Astrocyte of the cerebellum (primary cell): ENCODE results near the gene SCN1B.
"Not testable (repeated sequence)": the region's sequence is repeated elsewhere in the genome, so short reads cannot be mapped to it uniquely, and the experiment has no call there.

ENCODE experiments used
- DNase-seq: peaks from one replicate; pipeline ENCODE4 v3.0.0-alpha.2; 2011; ENCODE audit warnings: low read depth
- H3K4me3 ChIP-seq: 2 replicates; pipeline ENCODE4 v1.5.1; 2011; ENCODE audit warnings: mild to moderate bottlenecking, low read depth, low read length, moderate library complexity
- in situ Hi-C: cut with HindIII; loops from 2 replicates; pipeline ENCODE4 v1.10.0; 2017; ENCODE audit warnings: low sequenced_read_pairs
- TF ChIP-seq, protein P1 (sequence below): IDR thresholded peaks from 2 replicates; pipeline ENCODE4 v1.5.1; 2012; ENCODE audit warnings: low read length, low read depth, moderate library complexity, mild to moderate bottlenecking; ENCODE audit errors: missing control alignments

Gene SCN1B

GRCh38 chr19:35048911-35049411 lies 18.7 kb downstream of the SCN1B start:
- TF ChIP-seq, protein P1, sequence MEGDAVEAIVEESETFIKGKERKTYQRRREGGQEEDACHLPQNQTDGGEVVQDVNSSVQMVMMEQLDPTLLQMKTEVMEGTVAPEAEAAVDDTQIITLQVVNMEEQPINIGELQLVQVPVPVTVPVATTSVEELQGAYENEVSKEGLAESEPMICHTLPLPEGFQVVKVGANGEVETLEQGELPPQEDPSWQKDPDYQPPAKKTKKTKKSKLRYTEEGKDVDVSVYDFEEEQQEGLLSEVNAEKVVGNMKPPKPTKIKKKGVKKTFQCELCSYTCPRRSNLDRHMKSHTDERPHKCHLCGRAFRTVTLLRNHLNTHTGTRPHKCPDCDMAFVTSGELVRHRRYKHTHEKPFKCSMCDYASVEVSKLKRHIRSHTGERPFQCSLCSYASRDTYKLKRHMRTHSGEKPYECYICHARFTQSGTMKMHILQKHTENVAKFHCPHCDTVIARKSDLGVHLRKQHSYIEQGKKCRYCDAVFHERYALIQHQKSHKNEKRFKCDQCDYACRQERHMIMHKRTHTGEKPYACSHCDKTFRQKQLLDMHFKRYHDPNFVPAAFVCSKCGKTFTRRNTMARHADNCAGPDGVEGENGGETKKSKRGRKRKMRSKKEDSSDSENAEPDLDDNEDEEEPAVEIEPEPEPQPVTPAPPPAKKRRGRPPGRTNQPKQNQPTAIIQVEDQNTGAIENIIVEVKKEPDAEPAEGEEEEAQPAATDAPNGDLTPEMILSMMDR: no peak
- in situ Hi-C loops: no loop called here
- no peak for DNase-seq
- H3K4me3 ChIP-seq: no peak overlapping the region

DNA sequence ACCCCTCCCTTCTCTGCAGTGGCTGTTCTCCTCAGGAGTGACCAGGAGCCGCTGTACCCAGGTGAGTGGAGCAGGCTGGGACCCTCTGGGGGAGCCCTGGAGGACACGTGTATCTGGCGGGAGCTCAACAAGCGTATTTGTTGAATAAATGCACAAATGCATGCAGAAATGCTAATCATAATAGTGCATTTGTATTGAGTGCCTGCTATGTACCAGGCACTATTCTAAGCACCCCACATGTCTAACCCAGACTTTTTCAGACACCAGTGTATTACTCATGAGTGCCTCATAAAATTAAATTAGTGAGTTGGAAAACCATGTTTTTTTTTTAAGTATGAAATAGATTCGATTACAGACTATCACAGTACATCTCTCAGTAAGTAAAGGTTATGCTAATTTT lies 19.2 kb downstream of the SCN1B start:
- H3K4me3 ChIP-seq: no peak overlapping the region
- no peak for DNase-seq
- in situ Hi-C loops: no loop called here
- TF ChIP-seq, protein P1: no peak

GRCh38 chr19:35050662-35051061 lies 20.4 kb downstream of the SCN1B start:
- DNase-seq, H3K4me3 ChIP-seq, in situ Hi-C loops: not testable (repeated sequence)

DNA sequence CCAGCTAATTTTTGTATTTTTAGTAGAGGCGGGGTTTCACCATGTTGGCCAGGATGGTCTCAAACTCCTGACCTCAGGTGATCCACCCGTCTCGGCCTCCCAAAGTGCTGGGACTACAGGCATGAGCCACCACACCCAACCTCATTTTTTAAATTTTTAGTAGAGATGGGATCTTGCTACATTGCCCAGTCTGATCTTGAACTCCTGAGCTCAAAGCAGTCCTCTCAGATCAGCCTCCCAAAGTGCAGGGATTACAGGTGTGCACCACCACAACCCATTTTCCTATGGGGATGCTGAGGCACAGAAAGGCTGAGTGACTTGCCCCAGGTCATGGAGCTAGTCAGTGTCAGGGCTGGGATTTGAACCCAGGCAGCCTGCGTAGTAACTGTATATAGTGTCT lies 21.0 kb downstream of the SCN1B start:
- DNase-seq, in situ Hi-C loops, H3K4me3 ChIP-seq: not testable (repeated sequence)

DNA sequence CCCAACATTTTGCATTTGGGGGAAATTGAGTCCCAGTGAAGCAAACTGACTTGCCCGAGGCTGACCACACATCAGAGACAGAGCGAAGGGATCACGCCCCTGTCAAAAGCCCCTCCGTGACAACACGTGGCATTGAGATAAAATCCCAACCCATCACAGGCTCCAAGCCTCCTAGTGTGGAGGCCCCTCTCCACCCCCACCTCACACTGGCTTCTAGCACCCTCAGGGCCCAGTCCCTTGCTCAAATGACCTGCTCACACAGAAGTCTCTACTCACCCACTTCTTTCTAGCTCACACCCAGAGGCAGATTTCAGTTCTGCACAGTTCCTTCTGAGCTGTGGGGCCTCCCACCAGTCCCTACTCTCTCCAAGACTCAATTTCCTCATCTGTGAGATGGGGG lies 21.5 kb downstream of the SCN1B start:
- TF ChIP-seq, protein P1: no peak
- DNase-seq: no peak
- no peak overlapping the region for H3K4me3 ChIP-seq
- in situ Hi-C loops: no loop called here

DNA sequence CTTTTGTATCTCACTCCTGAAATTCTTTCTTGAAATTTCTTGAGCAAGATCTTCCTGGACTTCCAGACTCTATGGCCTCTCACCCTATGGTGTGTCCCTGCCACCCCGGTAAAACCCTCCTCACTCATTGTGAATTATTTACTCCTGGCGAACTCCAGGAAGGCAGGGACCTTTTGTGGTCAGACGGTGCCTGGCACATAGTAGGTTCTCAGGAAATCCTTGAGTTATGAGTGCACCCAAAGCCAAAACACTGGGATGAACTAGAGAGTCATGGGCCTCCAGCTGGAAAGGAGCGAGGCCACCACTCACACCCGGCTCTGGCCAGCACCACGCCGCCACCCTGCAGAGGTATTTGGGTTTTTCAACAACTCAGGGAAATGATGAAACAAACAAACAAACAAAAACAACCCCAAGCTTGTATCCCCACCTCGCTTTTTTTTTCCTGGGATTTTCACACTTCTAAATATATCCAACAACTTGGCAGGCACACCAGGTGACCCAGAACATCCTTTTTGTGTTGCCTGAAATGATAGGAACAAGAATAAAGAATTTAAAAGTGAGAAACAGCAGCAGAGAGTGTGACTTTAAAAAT lies 22.4 kb downstream of the SCN1B start:
- no peak for DNase-seq
- TF ChIP-seq, protein P1: no peak
- in situ Hi-C loops: no loop called here
- no peak overlapping the region for H3K4me3 ChIP-seq

- no peak overlapping the region for H3K4me3 ChIP-seq
- no peak for DNase-seq
- TF ChIP-seq, protein P1: no peak
- in situ Hi-C loops: no loop called here
Observed at GRCh38 chr19:35053667-35054293, 23.5 kb downstream of the SCN1B start.
